Kidney (tissue), 14 donors: ENCODE results near the gene SLC7A4. TPM values are rescaled to one million over a fixed set of nuclear protein-coding genes. Genes with fewer than 3 reads are reported as not detected.
A peak's percentile ranks its signal among the peaks of the same experiment; 100 is the strongest.

Source experiments
- DNase-seq, 5 donors: peaks; one replicate each; pipeline ENCODE4 v3.0.0-alpha.2; 2013 to 2020
- FAIRE-seq: peaks from 2 replicates; lab custom pipeline; 2012; peaks lifted over from hg19 to GRCh38; lab: Jason Lieb, UNC
- H3K27ac ChIP-seq, 2 donors: one replicate each; pipeline ENCODE4 v1.7.0; 2013; ENCODE audit warnings: low read depth in 2 of 2, low read length in 2 of 2, inconsistent platforms in 1 of 2
- H3K27me3 ChIP-seq: one replicate; pipeline ENCODE4 v1.7.1; 2013; ENCODE audit warnings: low read length, inconsistent platforms; ENCODE audit not compliant: control insufficient read depth, insufficient read depth
- H3K36me3 ChIP-seq, 3 donors: one replicate each; pipeline versions ENCODE4 v1.7.0 to v1.7.1; 2013; ENCODE audit warnings: low read length in 3 of 3, control low read depth in 1 of 3, inconsistent platforms in 1 of 3; ENCODE audit not compliant: insufficient read depth in 3 of 3, control insufficient read depth in 2 of 3
- H3K4me1 ChIP-seq, 3 donors: one replicate each; pipeline versions ENCODE4 v1.7.0 to v1.7.1; 2013; ENCODE audit warnings: low read length in 3 of 3, inconsistent platforms in 1 of 3, low read depth in 1 of 3; ENCODE audit not compliant: control insufficient read depth in 2 of 3, insufficient read depth in 2 of 3
- H3K4me3 ChIP-seq, 3 donors: one replicate each; pipeline versions ENCODE4 v1.7.0 to v1.8.1; 2013; ENCODE audit warnings: low read length in 3 of 3, control low read depth in 1 of 3, inconsistent platforms in 1 of 3
- H3K9ac ChIP-seq, 3 donors: one replicate each; pipeline versions ENCODE4 v1.7.0 to v1.7.1; 2013; ENCODE audit warnings: low read length in 3 of 3, control low read depth in 1 of 3, inconsistent platforms in 1 of 3
- H3K9me3 ChIP-seq, 3 donors: one replicate each; pipeline versions ENCODE4 v1.7.0 to v1.7.1; 2013; ENCODE audit warnings: low read length in 3 of 3, control low read depth in 1 of 3, inconsistent platforms in 1 of 3; ENCODE audit not compliant: control insufficient read depth in 2 of 3, insufficient read depth in 1 of 3
- intact Hi-C: fragments of 100-400 bp; cut with DNase I; formaldehyde crosslinking; loops from one replicate; pipeline ENCODE4 v1.11.1; 2022
- polyA plus RNA-seq: library from polyadenylated mRNA; stranded (reverse); fragments of 350-450 nt; fragmentation: Illumina TruSeq; extraction: RNeasy Lipid Tissue Mini Kit (QIAGEN cat#74804); gene quantifications from one replicate; pipeline ENCODE4 v1.2.3, GENCODE V29; 2014; ENCODE audit warnings: low read depth, low replicate concordance; ENCODE audit not compliant: insufficient read depth
- total RNA-seq: library from RNA; stranded (reverse); fragmentation: NEBNext Ultra II Directional; extraction: Animal tissue kit (Norgen Biotek cat#: 25700); gene quantifications from one replicate; pipeline ENCODE4 v1.2.1, GENCODE V29; 2021
- TF ChIP-seq, protein P1 (sequence below): IDR thresholded peaks from 3 replicates; pipeline ENCODE4 v1.5.1; 2012; ENCODE audit warnings: mild to moderate bottlenecking, moderate library complexity, borderline replicate concordance; ENCODE audit not compliant: insufficient read depth; ENCODE audit errors: extremely low read depth
- donor health status: control.
- donor health status: control.
- donor health status: control.
- donor health status: control.
- donor health status: control.
- donor health status: DM: yes; HTN: yes; CAD: no.
- donor health status: Normal renal cell carcinoma (clear cell type).

SLC7A4 gene
- total and polyA plus RNA-seq, 2 donors from 2014 or later = 0.57 to 1.2 TPM

DNA sequence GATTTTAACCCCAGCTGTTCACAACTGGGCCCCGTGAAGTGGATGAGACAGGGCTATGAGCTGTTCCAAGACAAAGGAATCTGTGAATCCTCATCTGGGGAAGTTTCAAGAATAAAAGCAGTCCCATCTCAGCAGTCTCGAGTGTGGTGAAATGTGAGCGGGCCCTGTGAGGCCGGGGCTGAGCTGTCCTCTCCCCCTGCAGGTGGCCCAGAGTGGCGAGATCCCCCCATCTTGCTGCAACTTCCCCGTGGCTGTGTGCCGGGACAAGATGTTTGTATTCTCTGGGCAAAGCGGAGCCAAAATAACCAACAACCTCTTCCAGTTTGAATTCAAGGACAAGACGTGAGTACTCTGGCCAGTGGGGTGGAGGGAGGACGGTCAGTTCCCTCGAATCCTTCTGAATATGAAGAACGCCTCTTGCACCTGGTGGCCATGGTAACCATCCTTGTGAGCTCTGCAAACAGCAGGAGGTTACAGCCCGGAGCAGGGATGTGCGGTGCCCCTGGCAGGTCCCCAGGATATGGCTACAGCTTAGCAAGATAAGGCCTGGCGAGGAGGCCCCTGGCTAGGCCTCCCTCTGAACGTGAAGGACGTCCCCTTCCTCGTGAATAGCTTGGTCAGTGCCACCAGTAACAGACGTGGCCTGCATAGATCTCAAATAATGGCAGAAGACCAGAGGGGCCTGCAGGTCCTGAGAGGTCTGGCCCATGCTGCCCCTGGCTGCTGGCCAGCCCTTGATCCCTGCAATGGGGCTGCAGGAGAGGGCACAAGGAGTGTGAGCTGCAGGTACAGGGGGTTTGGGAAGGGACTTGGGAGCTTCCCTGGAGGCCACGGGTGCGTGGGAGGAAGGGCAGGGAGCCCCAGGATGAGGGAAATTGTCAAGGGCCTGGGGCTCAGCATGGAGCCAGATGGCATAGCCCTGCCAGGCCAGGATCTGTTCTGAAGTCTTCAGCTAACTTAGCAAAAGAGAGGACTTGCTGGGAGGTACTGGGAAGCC lies 41.9 kb downstream of the SLC7A4 start:
- DNase-seq = peak in 1 of 5 donors; percentile 54
- Histone ChIP-seq H3K27ac (no peak overlapping the region), H3K9me3 (no peaks in the 10 kb centered on the region), H3K4me1 (no peaks in the 10 kb centered on the region), H3K27me3 (no peaks in the 10 kb centered on the region), H3K9ac (no peak overlapping the region), H3K4me3 (no peak overlapping the region), H3K36me3 (peaks cover 0 to 11% (median 5%) of the 10 kb centered on the region in 3 donors)
- FAIRE-seq = no peak
- intact Hi-C loops = no loop called here
- TF ChIP-seq, protein P1, sequence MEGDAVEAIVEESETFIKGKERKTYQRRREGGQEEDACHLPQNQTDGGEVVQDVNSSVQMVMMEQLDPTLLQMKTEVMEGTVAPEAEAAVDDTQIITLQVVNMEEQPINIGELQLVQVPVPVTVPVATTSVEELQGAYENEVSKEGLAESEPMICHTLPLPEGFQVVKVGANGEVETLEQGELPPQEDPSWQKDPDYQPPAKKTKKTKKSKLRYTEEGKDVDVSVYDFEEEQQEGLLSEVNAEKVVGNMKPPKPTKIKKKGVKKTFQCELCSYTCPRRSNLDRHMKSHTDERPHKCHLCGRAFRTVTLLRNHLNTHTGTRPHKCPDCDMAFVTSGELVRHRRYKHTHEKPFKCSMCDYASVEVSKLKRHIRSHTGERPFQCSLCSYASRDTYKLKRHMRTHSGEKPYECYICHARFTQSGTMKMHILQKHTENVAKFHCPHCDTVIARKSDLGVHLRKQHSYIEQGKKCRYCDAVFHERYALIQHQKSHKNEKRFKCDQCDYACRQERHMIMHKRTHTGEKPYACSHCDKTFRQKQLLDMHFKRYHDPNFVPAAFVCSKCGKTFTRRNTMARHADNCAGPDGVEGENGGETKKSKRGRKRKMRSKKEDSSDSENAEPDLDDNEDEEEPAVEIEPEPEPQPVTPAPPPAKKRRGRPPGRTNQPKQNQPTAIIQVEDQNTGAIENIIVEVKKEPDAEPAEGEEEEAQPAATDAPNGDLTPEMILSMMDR = no peak

DNA sequence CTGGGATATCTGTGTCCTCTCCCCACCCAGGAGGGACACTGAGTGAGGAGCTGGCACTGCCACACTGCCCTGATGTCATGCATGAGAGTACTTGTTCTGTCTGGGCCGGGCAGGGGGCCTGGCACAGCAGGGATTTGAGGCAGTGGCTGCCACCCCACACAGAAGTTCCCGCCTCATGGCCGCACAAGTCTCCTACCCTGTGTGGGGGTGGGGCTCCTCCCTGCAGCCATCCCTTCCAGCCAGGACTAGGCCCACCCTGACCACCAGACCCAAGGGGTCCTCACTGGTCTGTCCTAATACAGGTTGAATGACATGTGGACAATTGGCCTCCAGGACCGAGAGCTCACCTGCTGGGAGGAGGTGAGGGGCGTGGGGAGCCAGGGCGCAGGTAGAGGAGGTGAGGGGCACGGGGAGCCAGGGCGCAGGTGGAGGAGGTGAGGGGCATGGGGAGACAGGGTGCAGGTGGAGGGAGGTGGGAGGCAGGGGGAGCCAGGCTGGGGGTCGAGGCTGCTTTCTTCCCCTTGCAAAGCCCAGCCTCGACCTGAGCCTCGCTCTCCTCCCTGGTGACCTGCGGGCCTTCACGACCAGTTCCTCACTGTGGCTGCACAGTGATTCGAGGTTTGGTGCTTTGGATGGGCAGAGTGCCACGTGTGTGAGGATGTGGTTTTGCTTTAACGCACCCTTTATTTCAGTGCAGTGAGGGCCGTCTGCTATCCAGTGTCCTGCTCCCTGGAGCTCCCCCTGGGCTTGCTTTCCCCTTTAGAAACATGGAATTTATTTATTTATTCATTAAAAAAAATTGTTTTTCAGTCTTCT lies 42.8 kb downstream of the SLC7A4 start:
- peak in 1 of 5 donors; percentile 55 for DNase-seq
- FAIRE-seq = no peak
- peaks cover 0 to 12% (median 5%) of the 10 kb centered on the region in 3 donors for H3K36me3 ChIP-seq
- H3K27me3 ChIP-seq = no peaks in the 10 kb centered on the region
- H3K4me3 ChIP-seq = no peak overlapping the region
- TF ChIP-seq, protein P1 = no peak
- no peaks in the 10 kb centered on the region for H3K4me1 ChIP-seq
- H3K9me3 ChIP-seq = no peaks in the 10 kb centered on the region
- H3K9ac ChIP-seq = no peak overlapping the region
- intact Hi-C loops = no loop called here
- no peak overlapping the region for H3K27ac ChIP-seq

GRCh38 chr22:20988573-20989322 lies 43.6 kb downstream of the SLC7A4 start:
- H3K27me3 ChIP-seq = no peaks in the 10 kb centered on the region
- no peaks in the 10 kb centered on the region for H3K9me3 ChIP-seq
- intact Hi-C loops = no loop called here
- DNase-seq = peak in 1 of 5 donors; percentile 65
- no peak overlapping the region for H3K9ac ChIP-seq
- H3K36me3 ChIP-seq = peaks cover 0 to 16% (median 5%) of the 10 kb centered on the region in 3 donors
- no peak for FAIRE-seq
- no peak overlapping the region for H3K27ac ChIP-seq
- TF ChIP-seq, protein P1 = no peak
- H3K4me3 ChIP-seq = no peak overlapping the region
- H3K4me1 ChIP-seq = no peaks in the 10 kb centered on the region
